HL-60 (cell line): ENCODE results near the gene MAPK11.

Source experiments
- GABPA ChIP-seq: IDR thresholded peaks from 2 replicates; pipeline ENCODE4 v1.6.1; 2012; ENCODE audit warnings: low read depth
- TF ChIP-seq, protein P1 (sequence below): IDR thresholded peaks from one replicate; pipeline ENCODE4 v1.5.1; 2011; ENCODE audit warnings: low read length, control low read depth, inconsistent platforms; ENCODE audit not compliant: insufficient read depth

DNA sequence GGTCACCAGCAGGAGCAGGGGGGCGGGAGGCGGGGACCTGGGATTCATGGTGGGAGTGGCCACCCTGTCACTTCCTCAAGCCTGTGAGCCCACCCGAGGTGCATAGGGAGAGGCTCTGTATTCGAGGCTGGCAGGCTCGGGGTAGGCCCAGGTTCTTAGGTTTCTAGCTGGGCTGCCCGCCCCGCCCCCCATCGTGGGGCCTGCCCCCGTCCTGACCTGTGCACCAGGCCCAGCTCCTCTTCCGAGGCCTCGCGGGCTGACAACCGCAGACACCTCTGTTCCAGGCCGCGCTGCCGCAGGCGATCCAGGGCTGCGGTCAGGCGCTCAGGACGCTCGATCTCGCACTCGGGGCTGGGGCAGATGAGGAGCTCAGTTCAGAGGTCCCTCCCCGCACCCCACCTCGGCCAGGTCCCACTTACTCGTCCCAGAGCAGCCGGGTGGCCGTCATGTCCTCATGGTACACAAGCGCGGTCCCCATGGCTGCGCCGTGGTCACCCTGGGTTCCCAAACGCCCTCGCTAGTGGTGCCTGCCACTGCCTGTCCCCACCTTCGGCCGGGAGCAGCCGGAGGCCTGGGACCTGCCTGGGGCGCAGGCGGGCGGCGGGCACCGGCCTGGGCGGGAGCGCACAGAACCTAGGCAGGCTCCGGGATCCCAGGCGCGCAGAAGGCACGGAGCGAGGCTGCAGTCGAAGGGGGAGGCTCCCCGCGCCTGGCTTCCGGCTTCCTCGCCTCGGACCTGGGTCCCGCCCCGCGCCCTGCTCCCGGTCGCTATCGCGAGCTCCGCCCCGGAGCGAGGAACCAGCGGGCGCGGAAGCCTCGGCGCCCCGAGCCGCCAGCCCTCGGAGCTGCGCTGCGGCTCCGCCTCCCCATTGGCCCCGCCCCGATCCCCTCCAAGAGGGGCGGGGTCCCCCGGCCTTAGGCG is 19.4 kb downstream of the MAPK11 start, which contains the start of gene HDAC10:
- TF ChIP-seq, protein P1, sequence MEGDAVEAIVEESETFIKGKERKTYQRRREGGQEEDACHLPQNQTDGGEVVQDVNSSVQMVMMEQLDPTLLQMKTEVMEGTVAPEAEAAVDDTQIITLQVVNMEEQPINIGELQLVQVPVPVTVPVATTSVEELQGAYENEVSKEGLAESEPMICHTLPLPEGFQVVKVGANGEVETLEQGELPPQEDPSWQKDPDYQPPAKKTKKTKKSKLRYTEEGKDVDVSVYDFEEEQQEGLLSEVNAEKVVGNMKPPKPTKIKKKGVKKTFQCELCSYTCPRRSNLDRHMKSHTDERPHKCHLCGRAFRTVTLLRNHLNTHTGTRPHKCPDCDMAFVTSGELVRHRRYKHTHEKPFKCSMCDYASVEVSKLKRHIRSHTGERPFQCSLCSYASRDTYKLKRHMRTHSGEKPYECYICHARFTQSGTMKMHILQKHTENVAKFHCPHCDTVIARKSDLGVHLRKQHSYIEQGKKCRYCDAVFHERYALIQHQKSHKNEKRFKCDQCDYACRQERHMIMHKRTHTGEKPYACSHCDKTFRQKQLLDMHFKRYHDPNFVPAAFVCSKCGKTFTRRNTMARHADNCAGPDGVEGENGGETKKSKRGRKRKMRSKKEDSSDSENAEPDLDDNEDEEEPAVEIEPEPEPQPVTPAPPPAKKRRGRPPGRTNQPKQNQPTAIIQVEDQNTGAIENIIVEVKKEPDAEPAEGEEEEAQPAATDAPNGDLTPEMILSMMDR: no peak
- TF ChIP-seq GABPA: peak; percentile 29; the same call in 1 of the 2 replicates
